Thyroid gland (tissue), 4 donors: ENCODE data around the gene ZNF777. TPM values are rescaled to one million over a fixed set of nuclear protein-coding genes. Genes with fewer than 3 reads are reported as not detected.
A peak's percentile ranks its signal among the peaks of the same experiment; 100 is the strongest.
"Not testable (repeated sequence)": the region's sequence is repeated elsewhere in the genome, so short reads cannot be mapped to it uniquely, and the experiment has no call there.

Experiments used
- DNase-seq, 2 donors: peaks; one replicate each; pipeline ENCODE4 v3.0.0-alpha.2; 2019
- H3K27ac ChIP-seq, 3 donors: fragments of 200-600 bp; sonication (generic); 1 replicate in 2 of 3; 2 replicates in 1 of 3; pipeline ENCODE4 v1.5.1; 2016 to 2019; ENCODE audit warnings: mild to moderate bottlenecking in 1 of 3, moderate library complexity in 1 of 3
- H3K27me3 ChIP-seq: fragments of 200-600 bp; sonication (generic); one replicate; pipeline ENCODE4 v1.5.1; 2019
- H3K36me3 ChIP-seq, 2 donors: fragments of 200-600 bp; sonication (generic); one replicate each; pipeline ENCODE4 v1.5.1; 2016 to 2019
- H3K4me1 ChIP-seq, 2 donors: fragments of 200-600 bp; sonication (generic); one replicate each; pipeline ENCODE4 v1.5.1; 2017 to 2019
- H3K4me3 ChIP-seq, 3 donors: fragments of 200-600 bp; sonication (generic); replicated peaks in 1 of 3; 1 replicate in 2 of 3; 2 replicates in 1 of 3; pipeline ENCODE4 v1.5.1; 2016; ENCODE audit warnings: mild to moderate bottlenecking in 1 of 3
- H3K9me3 ChIP-seq: fragments of 200-600 bp; sonication (generic); one replicate; pipeline ENCODE4 v1.5.1; 2017
- CTCF ChIP-seq, 6 experiments: fragments of 200-600 bp in 3 of 6; fragments of 450-650 bp in 3 of 6; sonication (generic) in 3 of 6; IDR thresholded peaks; one replicate each; pipeline ENCODE4 v1.5.1; 2016 to 2019; ENCODE audit warnings: antibody characterized with exemption in 6 of 6, mild to moderate bottlenecking in 2 of 6, inconsistent platforms in 1 of 6, moderate library complexity in 1 of 6
- POLR2A ChIP-seq, 2 donors: fragments of 450-650 bp; IDR thresholded peaks; one replicate each; pipeline ENCODE4 v1.6.1; 2017; ENCODE audit warnings: antibody characterized with exemption in 2 of 2, mild to moderate bottlenecking in 2 of 2, moderate library complexity in 1 of 2
- WGBS, 2 donors: methylation state at CpG; one replicate each; pipeline ENCODE4 v1.1.5; 2017; 5-methylcytosine and 5-hydroxymethylcytosine counted together
- intact Hi-C: fragments of 100-400 bp; cut with DNase I; formaldehyde crosslinking; loops from one replicate; pipeline ENCODE4 v1.15.1; 2023
- total RNA-seq, 4 donors: library from RNA; depleted of rRNA; stranded (reverse); fragments of >200 nt; gene quantifications; one replicate each; pipeline ENCODE4 v1.2.3, GENCODE V29; 2016

ZNF777 gene
- total RNA-seq, 4 donors from 2014 or later, result 9.0 to 14.9 (median 12.1) TPM

- intact Hi-C loops, result no loop called here
- peaks cover 9 to 11% of the 10 kb centered on the region in 2 donors for H3K4me1 ChIP-seq
- no peak for TF ChIP-seq POLR2A (IDR thresholded peaks at IDR 0.05)
- TF ChIP-seq CTCF (IDR thresholded peaks at IDR 0.05), result no peak
- no peak overlapping the region for H3K4me3 ChIP-seq
- WGBS, 2 donors, result 90 to 93% methylated on average over 2 to 3 of the region's 3 CpGs
- H3K27me3 ChIP-seq, result no peaks in the 10 kb centered on the region
- no peak for DNase-seq
- H3K27ac ChIP-seq, result no peak overlapping the region
- no peaks in the 10 kb centered on the region for H3K9me3 ChIP-seq
- no peaks in the 10 kb centered on the region for H3K36me3 ChIP-seq
Measured at GRCh38 chr7:149420006-149420405, 40.9 kb downstream of the ZNF777 start.

DNA sequence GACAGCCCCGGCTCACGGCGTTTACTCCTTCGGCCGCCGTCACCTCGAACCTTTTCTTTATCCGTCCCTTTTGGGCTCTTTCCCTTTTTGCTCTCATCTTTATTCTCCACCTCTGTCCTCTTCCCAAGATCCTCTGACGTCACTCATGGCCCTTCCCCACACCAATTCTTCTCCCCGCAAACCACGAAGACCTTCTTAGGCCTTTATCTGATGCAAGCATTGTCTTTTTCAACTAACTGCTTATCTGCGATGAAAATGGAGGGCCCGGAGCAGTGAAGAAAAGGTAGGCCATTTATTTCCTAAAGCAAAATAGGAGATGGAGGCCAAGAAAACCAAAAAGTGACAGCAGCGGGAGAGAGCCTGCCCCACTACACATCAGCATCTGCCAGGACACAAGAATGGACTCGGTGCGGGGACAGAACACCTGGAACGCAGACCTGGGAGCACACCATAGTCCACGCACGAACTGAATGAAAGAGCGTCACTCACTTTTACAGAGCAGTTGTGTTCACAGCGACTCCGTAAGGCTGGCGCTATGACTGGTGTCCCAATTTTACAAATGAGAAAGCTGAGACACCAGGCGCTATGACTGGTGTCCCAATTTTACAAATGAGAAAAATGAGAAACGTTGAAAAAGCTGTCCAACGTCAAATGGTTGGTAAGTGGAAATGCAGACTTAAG is 45.3 kb downstream of the ZNF777 start:
- no peak for DNase-seq
- Histone ChIP-seq H3K27ac (no peak overlapping the region), H3K4me1 (no peaks in the 10 kb centered on the region), H3K27me3 (no peaks in the 10 kb centered on the region), H3K4me3 (peak overlapping the region in 1 of 3 donors; percentile 2), H3K36me3 (no peaks in the 10 kb centered on the region), H3K9me3 (no peaks in the 10 kb centered on the region)
- no peak for TF ChIP-seq POLR2A (IDR thresholded peaks at IDR 0.05)
- no peak for TF ChIP-seq CTCF (IDR thresholded peaks at IDR 0.05)
- intact Hi-C loops, result loop anchor here (10.0 kb wide), 1 partner anchor 209 kb away; no protein-coding TSS in a partner anchor
- 50 to 51% methylated on average over 26 of the region's 26 CpGs for WGBS, 2 donors

DNA sequence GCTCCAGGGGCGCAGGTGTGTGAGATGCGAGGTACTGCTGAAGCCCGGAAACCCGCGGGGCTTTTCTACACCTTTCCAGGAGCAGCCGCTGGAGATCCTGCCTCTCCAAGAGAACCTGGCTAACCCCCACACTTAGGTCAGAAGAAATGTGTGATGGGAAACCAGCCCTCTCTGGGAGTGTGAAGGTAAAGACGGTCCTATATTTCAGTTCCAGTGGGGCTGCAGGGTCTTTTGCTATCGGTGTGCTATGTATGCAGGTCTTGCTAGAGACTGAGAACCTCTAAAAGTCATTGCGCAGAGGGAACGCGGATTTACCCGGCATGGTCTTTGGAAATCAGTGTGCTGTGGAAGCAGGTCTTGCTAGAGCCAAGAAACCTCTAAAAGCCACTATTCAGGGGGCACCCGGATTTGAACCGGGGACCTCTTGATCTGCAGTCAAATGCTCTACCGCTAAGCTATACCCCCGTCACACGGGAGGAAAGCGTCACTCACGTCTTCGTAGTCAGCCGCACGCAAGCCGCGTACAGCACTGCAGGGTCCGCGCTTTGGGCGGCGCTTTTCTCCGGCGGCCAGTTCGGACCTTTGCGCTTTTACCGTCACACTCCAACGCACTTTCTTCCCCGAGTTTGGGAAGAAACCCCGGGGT is 46.0 kb downstream of the ZNF777 start:
- Histone ChIP-seq H3K27me3 (no peaks in the 10 kb centered on the region), H3K4me3 (peak overlapping the region in 1 of 3 donors; percentile 2), H3K27ac (no peak overlapping the region), H3K36me3 (no peaks in the 10 kb centered on the region), H3K4me1 (no peaks in the 10 kb centered on the region), H3K9me3 (no peaks in the 10 kb centered on the region)
- no peak for TF ChIP-seq CTCF (IDR thresholded peaks at IDR 0.05)
- no peak for TF ChIP-seq POLR2A (IDR thresholded peaks at IDR 0.05)
- intact Hi-C loops, result loop anchor here (10.0 kb wide), 1 partner anchor 210 kb away; no protein-coding TSS in a partner anchor
- DNase-seq, result peak; percentile 57 to 60
- WGBS, 2 donors, result 6 to 12% methylated on average over 32 to 36 of the region's 36 CpGs

DNA sequence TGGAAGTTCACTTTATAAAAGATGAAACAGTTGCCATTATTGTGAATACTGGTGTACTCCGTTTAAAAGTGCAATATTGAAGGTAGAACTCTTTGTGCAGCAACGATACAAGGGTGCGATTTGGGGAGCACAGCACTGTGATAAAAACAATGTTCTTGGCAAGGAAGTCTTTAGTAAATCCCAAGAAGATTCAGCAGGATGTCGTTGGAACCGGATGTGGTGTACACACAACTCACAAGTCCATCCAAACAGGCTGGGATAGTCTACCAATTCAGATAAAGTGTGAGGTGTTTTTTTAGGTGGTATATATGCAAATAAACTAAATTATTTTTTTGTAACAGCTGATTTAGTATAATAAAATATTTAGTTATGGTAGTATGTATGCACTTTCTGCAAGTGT is 46.7 kb downstream of the ZNF777 start:
- no peaks in the 10 kb centered on the region for H3K36me3 ChIP-seq
- H3K4me3 ChIP-seq, result no peak overlapping the region
- H3K9me3 ChIP-seq, result no peaks in the 10 kb centered on the region
- WGBS, 2 donors, result 55% methylated on average over 5 of the region's 5 CpGs
- H3K4me1 ChIP-seq, result no peaks in the 10 kb centered on the region
- TF ChIP-seq POLR2A (IDR thresholded peaks at IDR 0.05) (no peak), CTCF (IDR thresholded peaks at IDR 0.05) (no peak)
- no peak overlapping the region for H3K27ac ChIP-seq
- intact Hi-C loops, result loop anchor here (10.0 kb wide), 1 partner anchor 211 kb away; no protein-coding TSS in a partner anchor
- H3K27me3 ChIP-seq, result no peaks in the 10 kb centered on the region
- DNase-seq, result no peak

DNA sequence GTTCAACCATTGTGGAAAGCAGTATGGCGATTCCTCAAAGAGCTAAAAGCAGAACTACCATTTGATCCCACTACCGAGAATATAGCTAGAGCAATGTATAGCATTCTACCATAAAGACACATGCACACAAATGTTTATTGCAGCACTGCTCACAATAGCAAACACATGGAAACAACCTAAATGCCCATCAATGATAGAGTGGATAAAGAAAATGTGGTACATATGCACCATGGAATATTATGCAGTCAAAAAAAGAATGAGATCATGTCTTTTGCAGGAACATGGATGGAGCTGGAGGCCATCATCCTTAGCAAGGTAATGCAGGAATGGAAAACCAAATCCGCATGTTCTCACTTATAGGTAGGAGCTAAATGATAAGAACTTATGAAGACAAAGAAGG is 47.8 kb downstream of the ZNF777 start:
- not testable (repeated sequence) for H3K36me3 ChIP-seq, H3K27me3 ChIP-seq, H3K4me3 ChIP-seq, H3K9me3 ChIP-seq, H3K4me1 ChIP-seq, DNase-seq, H3K27ac ChIP-seq
- 93 to 97% methylated on average over 3 of the region's 3 CpGs for WGBS, 2 donors
- intact Hi-C loops, result loop anchor here (10.0 kb wide), 1 partner anchor 212 kb away; no protein-coding TSS in a partner anchor
